Heart left ventricle (tissue), 16 donors: ENCODE measurements around the gene ARID3B. TPM values are rescaled to one million over a fixed set of nuclear protein-coding genes. Genes with fewer than 3 reads are reported as not detected.

Experiments used
- ATAC-seq, 4 donors: fragments of 200-7000 bp; cut with Tn5 transposase; one replicate each; pipeline ENCODE4 v1.9.1; 2020 to 2022; ENCODE audit warnings: moderate library complexity in 4 of 4, mild to moderate bottlenecking in 3 of 4, moderate number of reproducible peaks in 1 of 4
- DNase-seq, 5 donors: peaks; one replicate each; pipeline ENCODE4 v3.0.0-alpha.2; 2020
- H3K27ac ChIP-seq, 12 donors: fragments of 200-600 bp; sonication (generic) in 4 of 12; one replicate each; pipeline versions ENCODE4 v1.5.0 to v1.8.0; 2016 to 2022; ENCODE audit warnings: mild to moderate bottlenecking in 2 of 12
- H3K27me3 ChIP-seq, 9 donors: fragments of 200-600 bp; sonication (generic) in 2 of 9; one replicate each; pipeline versions ENCODE4 v1.5.1 to v1.8.0; 2016 to 2022; ENCODE audit warnings: mild to moderate bottlenecking in 3 of 9
- H3K36me3 ChIP-seq, 9 donors: fragments of 200-600 bp; sonication (generic) in 2 of 9; one replicate each; pipeline versions ENCODE4 v1.5.0 to v1.8.0; 2018 to 2022; ENCODE audit warnings: mild to moderate bottlenecking in 2 of 9
- H3K4me1 ChIP-seq, 12 donors: fragments of 200-600 bp; sonication (generic) in 4 of 12; one replicate each; pipeline versions ENCODE4 v1.5.0 to v1.8.0; 2016 to 2022; ENCODE audit warnings: mild to moderate bottlenecking in 3 of 12
- H3K4me3 ChIP-seq, 12 donors: fragments of 200-600 bp; sonication (generic) in 4 of 12; one replicate each; pipeline versions ENCODE4 v1.5.0 to v1.8.0; 2017 to 2022; ENCODE audit warnings: mild to moderate bottlenecking in 9 of 12, moderate library complexity in 4 of 12
- H3K9me3 ChIP-seq, 12 donors: fragments of 200-600 bp; sonication (generic) in 4 of 12; one replicate each; pipeline versions ENCODE4 v1.5.0 to v1.8.0; 2016 to 2022; ENCODE audit warnings: mild to moderate bottlenecking in 1 of 12
- POLR2A ChIP-seq, 2 donors: fragments of 450-650 bp; IDR thresholded peaks; one replicate each; pipeline ENCODE4 v1.6.1; 2017; ENCODE audit warnings: antibody characterized with exemption in 2 of 2, mild to moderate bottlenecking in 2 of 2, moderate library complexity in 2 of 2
- WGBS, 4 donors: extraction: QIAGEN DNeasy Blood & Tissue Kit in 2 of 4; methylation state at CpG; one replicate each; pipeline versions ENCODE4 v1.1.5 to v1.1.7; 2013 to 2018; 5-methylcytosine and 5-hydroxymethylcytosine counted together
- intact Hi-C, 10 donors: fragments of 100-400 bp; cut with DNase I; formaldehyde crosslinking; loops; one replicate each; pipeline versions ENCODE4 v1.11.1 to v1.14.2; 2022
- polyA plus RNA-seq, 2 donors: library from polyadenylated mRNA; stranded (reverse); fragments of 200-250 nt; gene quantifications; one replicate each; pipeline ENCODE4 v1.2.3, GENCODE V29; 2013
- total RNA-seq, 9 donors: library from RNA; depleted of rRNA in 2 of 9; stranded (reverse); fragments of >200 nt in 2 of 9; fragmentation: NEBNext Ultra II Directional in 3 of 9; extraction: Animal tissue kit (Norgen Biotek cat#: 25700) in 3 of 9; gene quantifications; one replicate each; pipeline versions ENCODE4 v1.1.0 to v1.2.4, GENCODE V29; 2016 to 2023
- TF ChIP-seq, protein P1 (sequence below), 12 donors: fragments of 200-600 bp; sonication (generic) in 4 of 12; IDR thresholded peaks; one replicate each; pipeline versions ENCODE4 v1.5.0 to v1.8.0; 2018 to 2022; ENCODE audit warnings: antibody characterized with exemption in 12 of 12, mild to moderate bottlenecking in 5 of 12
- donor health status: ischemic (EF 13 %, LVEDD 7.1; RV severe dilation, severe dysfunction).
- donor health status: healthy with polysubstance abuse.
- donor health status: DM: no; HTN: yes; CAD: no.
- donor health status: DM: no; HTN: no; CAD: no.
- donor health status: ischemic (EF 25% LVEDD 6.9; RV normal size, moderate dysfunction).
- donor health status: ischemic (EF 25% LVEDD 5.7; RV mildly dilated, moderate dysfunction).
- donor health status: healthy.
- donor health status: DM: yes; HTN: yes; CAD: no.
- donor health status: ischemic (EF 35%, LVEDD 5.7; RV mildly dilated, moderate dysfunction).
- donor health status: nonischemic (EF 11% LVEDD 7.7; RV severe dilation, severe dysfunction).
- donor health status: DM: yes; HTN: yes; CAD: no.
- donor health status: PGD.
- donor health status: ischemic (EF 29% LVEDD 5.4; RV normal size, mild dysfunction).
- donor health status: nonischemic (EF 23%, LVEDD 6.1; RV moderate dilation, normal function).

Gene ARID3B
- total and polyA plus RNA-seq, 11 donors: 1.3 to 4.3 (median 2.1) TPM

- peaks cover 0 to 40% (median 25%) of the 10 kb centered on the region in 12 donors for H3K4me1 ChIP-seq
- no peak overlapping the region for H3K4me3 ChIP-seq
- TF ChIP-seq, protein P1, sequence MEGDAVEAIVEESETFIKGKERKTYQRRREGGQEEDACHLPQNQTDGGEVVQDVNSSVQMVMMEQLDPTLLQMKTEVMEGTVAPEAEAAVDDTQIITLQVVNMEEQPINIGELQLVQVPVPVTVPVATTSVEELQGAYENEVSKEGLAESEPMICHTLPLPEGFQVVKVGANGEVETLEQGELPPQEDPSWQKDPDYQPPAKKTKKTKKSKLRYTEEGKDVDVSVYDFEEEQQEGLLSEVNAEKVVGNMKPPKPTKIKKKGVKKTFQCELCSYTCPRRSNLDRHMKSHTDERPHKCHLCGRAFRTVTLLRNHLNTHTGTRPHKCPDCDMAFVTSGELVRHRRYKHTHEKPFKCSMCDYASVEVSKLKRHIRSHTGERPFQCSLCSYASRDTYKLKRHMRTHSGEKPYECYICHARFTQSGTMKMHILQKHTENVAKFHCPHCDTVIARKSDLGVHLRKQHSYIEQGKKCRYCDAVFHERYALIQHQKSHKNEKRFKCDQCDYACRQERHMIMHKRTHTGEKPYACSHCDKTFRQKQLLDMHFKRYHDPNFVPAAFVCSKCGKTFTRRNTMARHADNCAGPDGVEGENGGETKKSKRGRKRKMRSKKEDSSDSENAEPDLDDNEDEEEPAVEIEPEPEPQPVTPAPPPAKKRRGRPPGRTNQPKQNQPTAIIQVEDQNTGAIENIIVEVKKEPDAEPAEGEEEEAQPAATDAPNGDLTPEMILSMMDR (IDR thresholded peaks at IDR 0.05): no peak
- no peak for TF ChIP-seq POLR2A (IDR thresholded peaks at IDR 0.05)
- no peaks in the 10 kb centered on the region for H3K27me3 ChIP-seq
- H3K36me3 ChIP-seq: peaks cover 0 to 65% (median 51%) of the 10 kb centered on the region in 9 donors
- H3K27ac ChIP-seq: no peak overlapping the region
- no peaks in the 10 kb centered on the region for H3K9me3 ChIP-seq
- 89 to 96% (median 90%) methylated on average over 1 of the region's 1 CpG for WGBS, 4 donors
- intact Hi-C loops: loop anchor here in 2 of 10 donors (5.0 to 10.0 kb wide), 3 partner anchors 41 to 311 kb away; partner anchors contain the start of gene EDC3 (in 1 of the 2)
- DNase-seq (no peak), ATAC-seq (no peak)
Observed at GRCh38 chr15:74641151-74641550, 100.1 kb downstream of the ARID3B start.

GRCh38 chr15:74642348-74642733 lies 101.3 kb downstream of the ARID3B start:
- peaks cover 0 to 41% (median 25%) of the 10 kb centered on the region in 12 donors for H3K4me1 ChIP-seq
- H3K27me3 ChIP-seq: no peaks in the 10 kb centered on the region
- intact Hi-C loops: loop anchor here in 2 of 10 donors (5.0 to 10.0 kb wide), 3 partner anchors 40 to 310 kb away; partner anchors contain the start of gene EDC3 (in 1 of the 2)
- ATAC-seq (peak in 2 of 4 donors; percentile 18 to 34), DNase-seq (no peak)
- H3K27ac ChIP-seq: peak overlapping the region in 2 of 12 donors; percentile 15 to 25
- no peaks in the 10 kb centered on the region for H3K9me3 ChIP-seq
- peaks cover 0 to 53% (median 39%) of the 10 kb centered on the region in 9 donors for H3K36me3 ChIP-seq
- TF ChIP-seq, protein P1 (IDR thresholded peaks at IDR 0.05): no peak
- TF ChIP-seq POLR2A (IDR thresholded peaks at IDR 0.05): no peak
- H3K4me3 ChIP-seq: no peak overlapping the region
- 55 to 71% (median 60%) methylated on average over 4 of the region's 4 CpGs for WGBS, 4 donors

DNA sequence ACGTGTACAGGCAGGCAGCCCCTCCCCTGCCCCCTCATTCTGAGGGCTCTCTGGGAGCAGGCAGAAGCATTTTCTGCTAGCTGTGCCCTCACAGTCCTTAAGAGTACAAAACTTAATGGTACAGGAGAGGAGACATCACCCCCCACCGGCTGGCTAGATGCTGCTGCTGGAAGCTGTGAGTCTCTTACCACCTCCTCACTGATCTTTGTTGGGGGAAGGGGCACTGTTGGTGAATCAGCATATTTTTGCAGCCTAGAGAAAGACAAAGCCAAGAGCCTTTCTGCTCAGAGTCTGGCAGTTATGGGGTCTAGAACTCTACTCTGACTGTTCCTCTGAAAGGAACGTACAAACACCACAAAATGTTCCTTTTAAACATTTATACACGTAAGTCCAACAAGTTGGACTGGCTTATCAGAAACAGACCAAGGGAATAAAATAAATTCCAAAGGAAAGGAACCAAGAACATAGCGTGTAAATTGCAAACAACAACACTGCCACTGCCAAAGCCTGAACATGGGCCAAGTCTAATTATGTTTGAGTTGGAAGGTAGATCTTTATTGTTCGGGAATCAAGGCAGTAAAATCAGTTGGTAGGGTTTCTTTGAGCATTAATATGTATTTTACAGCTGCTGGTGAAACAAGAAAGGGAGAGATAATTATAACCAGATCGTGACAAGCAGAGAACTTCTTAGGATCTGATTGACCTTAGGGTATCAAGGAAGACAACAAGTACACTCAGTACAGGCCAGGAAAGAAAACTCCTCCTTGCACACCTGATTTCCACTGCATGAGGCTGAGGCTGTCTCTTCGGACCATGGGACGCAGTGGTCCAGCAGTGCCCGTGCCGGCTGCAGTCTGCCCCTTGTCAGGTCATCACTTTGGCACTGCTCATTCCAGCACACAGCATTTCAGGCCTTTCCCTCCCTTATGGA lies 102.0 kb downstream of the ARID3B start:
- 32 to 41% (median 34%) methylated on average over 11 of the region's 11 CpGs for WGBS, 4 donors
- Histone ChIP-seq H3K36me3 (peaks cover 0 to 47% (median 32%) of the 10 kb centered on the region in 9 donors), H3K27me3 (no peaks in the 10 kb centered on the region), H3K27ac (peak overlapping the region in 5 of 12 donors; percentile 15 to 39 (median 27)), H3K9me3 (no peaks in the 10 kb centered on the region), H3K4me3 (no peak overlapping the region), H3K4me1 (peaks cover 0 to 41% (median 25%) of the 10 kb centered on the region in 12 donors)
- DNase-seq: no peak
- intact Hi-C loops: loop anchor here in 2 of 10 donors (5.0 to 10.0 kb wide), 3 partner anchors 39 to 309 kb away; partner anchors contain the start of gene EDC3 (in 1 of the 2)
- no peak for TF ChIP-seq POLR2A (IDR thresholded peaks at IDR 0.05)
- TF ChIP-seq, protein P1 (IDR thresholded peaks at IDR 0.05): no peak
- ATAC-seq: peak in 2 of 4 donors; percentile 16 to 33
